NCI-H526 (cell line): ENCODE measurements around the gene FHIT.

ENCODE experiments used
- DNase-seq, 2 experiments: peaks; one replicate each; lab custom pipeline; 2025; lab: John Stamatoyannopoulos, UW

The FHIT gene

DNA sequence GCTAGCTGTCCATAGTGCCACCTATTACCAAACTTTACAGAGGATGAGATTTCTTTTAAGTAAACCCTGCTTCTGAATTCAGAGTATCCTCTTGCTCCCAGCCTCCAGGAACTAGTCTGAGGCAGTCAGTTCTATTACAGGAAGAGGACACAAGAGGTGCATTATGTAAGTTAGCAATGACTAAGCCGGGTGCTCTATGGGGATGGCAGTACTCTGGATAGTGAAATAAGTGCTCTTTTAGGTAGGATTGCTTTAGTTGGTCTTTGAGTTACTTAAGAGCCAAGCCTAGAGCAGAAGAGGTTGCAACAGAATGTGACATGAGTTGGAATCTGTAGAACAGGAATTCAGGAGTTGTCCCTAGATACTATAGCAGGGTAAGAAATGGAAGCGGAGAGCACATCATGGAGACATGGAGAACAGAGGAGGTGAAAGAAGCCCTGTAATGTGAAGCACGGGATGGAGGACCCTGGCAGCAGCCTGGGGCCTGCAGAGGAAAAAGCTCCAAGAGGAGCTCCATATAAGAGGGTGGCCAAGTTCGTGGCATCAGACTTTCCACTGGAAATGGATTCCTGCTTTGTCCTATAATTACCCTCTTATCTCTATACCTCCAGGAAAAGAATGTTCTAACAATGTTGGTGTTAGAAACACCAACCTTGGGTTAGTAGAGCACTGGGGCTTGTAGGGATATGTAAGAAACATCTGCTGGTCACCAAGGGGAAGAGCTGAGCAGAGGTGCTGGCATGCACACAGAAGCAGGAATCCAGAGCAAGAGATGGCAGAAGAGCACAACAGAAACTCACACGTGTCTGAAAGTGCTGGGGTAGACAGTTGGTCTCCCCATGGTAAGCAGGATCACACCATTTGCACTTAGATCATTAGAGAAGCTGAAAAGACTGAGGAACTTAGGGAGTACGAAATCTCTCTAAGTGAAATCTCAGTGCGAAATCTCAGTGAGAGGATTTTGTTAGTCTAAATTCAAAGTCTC lies 851.1 kb downstream of the FHIT start:
- DNase-seq: no peak

DNA sequence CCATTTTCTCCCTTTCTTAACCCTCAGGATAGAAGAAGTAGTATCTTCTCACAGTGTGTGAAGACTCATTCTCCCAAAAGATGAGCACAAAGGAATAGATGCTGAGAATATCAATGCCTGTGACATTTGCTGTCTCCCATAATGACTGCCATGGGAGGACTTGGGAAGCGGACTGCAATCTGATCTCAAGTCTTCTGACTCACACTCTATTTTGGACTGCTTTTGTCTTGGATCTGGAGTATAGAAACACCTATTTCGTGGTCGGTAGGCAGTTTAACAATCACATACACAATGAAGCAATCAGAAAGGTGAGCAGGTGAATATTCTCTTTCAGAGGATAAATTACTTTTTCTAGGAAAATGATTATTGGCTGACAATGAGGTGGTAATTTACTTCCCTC lies 852.0 kb downstream of the FHIT start:
- DNase-seq: no peak

DNA sequence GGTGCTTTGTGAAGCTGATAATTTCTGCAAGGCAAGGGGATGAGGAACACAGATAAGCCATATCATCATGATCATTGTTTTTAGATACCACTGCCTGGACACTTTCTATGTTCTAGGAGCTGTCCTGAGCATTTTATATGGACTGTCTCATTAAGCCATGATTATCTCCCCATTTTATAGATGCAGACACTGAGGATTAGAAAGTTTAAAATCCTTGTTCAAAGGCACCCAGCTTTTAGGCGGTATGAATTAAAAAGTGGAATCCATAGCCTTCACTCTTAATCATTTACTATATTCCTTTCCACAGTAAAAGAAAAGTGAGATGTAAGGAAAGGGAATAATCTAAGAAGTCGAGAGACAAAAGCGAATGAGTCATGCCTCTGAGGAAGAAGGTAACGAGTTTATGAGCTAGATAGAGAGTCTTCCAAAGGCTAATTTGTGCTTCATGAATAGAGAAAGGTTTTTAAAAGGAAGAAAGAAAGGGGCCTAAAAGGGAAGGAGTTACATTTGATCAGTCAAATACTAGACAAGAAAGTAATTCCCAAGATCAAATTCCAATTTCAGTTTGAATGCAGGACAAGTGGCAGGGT lies 856.0 kb downstream of the FHIT start:
- no peak for DNase-seq

DNA sequence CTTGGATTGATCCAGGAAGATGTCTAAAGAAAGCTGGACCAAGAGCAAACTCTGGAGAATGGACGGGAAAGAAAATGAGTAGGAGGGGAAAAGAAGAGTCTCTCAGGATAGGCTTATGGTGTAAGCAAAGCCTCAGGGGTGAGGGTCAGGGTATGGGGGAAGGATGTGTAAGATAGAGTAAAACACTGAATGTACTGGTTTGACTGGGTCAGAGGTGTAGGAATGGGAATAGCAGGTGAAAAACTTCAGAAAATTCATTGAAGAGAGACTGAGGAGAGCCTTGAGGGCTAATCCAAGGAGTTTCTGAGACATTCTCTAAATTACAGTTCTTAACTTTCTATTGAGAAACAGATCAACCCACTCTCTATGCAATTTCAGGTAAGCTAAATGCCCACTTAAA lies 857.3 kb downstream of the FHIT start:
- DNase-seq: no peak

DNA sequence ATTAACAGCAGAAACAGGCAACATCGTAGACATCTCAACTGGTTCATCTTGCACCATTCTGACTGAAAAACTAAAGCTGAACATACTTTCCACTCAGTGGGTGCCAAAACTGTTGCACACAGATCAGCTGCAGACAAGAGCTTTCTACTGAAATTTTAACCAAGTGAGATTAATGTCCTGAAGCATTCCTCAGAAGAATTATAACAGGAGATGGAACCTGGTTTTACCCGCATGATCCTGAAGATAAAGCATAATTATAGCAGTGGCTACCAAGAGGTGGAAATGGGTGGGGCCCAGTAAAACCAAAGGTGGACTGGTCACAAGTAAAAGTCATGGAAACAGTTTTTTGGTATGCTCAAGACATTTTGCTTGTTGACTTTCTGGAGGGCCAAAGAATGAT lies 858.8 kb downstream of the FHIT start:
- no peak for DNase-seq

DNA sequence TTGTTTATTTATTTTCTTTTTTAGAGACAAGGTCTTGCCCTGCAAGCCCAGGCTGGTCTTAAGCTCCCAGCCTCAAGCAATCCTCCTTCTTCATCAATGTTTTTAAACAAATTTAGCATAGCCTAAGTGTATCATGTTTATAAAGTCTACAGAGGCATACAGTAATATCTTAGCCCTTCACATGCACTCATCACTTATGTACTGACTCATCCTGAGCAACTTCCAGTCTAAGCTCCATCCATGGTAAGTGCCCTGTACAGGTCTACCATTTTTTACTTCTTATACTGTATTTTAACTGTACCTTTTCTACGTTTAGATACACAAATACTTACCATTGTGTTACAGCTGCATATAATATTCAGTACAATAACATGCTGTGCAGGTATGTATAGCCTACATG lies 860.0 kb downstream of the FHIT start:
- no peak for DNase-seq

DNA sequence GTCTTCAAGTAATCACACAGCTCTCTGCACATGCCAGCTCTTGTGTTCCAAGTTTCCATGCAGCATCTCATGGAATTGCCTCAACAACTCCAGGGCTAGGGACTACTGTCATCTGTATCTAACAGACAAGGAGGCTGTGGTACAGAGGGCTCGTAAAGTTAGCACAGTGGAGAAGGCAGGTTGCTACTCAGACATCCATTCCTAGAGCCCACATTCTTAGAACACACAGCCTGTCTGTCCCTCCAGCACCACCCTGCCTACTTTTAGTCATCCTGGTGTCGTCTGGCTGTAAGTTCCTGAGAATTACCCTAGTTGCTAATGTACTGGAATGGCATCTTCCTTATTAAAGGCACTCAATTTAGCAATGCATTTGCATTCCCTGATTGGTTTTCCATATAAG lies 862.5 kb downstream of the FHIT start:
- DNase-seq: no peak

DNA sequence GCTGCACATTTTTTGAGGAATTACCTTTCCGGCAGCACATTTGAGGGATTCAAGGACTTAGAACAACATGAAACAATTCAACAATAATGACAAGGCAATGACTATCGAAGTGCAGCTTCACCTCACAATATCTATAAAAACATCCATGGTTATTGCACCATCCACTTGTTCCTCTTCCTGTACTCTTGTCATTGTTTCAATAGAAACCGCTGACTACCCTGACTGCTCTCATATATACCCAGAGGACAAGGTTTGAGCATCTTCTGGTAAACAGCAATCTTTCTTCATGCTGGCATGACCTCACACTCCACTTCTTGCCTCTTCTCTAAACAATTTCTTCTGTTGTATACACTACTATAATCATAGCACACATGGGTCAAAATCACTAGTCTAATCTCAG lies 864.9 kb downstream of the FHIT start:
- DNase-seq: no peak

DNA sequence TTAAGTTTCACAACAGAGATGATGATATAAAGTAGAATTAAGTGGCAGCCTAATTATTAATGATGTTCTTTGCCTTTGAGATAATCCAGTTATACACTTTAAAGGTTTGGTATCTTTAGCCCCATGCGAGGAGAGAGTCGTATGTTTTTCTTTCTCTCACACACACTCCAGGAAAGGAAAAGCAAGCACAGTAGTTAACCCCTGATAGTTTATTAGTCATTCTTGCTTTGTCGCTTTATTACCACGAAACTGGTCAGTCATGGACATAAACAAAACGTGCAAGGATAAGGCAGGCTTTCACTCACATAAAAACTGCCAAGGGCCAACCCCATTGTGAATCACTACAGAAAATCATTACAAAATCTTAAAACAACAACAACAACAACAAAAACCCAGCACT lies 866.9 kb downstream of the FHIT start:
- DNase-seq: no peak

DNA sequence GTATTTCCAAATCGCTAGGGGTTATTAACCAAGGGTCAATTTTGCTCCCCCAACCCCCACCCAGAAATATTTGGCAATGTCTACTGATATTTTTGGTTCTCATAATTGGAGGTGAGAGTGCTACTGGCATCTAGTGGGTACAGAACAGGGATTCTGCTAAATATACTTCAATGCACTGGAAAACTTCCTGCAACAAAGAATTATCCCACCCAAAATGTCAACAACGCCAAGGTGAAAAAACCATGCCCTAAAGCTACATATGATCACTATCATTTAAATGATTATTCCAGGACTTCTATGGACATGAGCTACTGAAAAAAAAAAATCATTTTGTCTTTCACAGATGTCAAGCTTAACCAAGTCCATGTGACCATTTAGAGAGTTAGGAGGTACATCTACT lies 867.9 kb downstream of the FHIT start:
- DNase-seq: no peak

DNA sequence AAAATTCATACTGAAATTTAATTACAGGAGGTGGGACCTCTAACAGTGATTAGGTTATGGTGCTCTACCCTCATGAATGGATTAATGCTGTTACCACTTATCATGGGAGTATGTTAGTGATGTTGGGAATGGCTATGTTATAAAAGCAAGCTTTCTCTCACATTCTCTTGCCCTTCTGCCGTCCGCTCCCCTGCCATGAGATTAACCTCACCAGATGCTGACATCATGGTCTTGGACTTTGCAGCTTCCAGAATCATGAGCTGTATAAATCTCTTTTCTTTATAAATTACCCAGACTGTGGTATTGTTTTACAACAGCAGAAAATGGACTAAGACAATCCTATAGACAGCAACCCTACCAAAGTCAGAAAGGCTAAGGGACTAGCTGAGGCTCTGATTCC lies 884.8 kb downstream of the FHIT start:
- DNase-seq: no peak

DNA sequence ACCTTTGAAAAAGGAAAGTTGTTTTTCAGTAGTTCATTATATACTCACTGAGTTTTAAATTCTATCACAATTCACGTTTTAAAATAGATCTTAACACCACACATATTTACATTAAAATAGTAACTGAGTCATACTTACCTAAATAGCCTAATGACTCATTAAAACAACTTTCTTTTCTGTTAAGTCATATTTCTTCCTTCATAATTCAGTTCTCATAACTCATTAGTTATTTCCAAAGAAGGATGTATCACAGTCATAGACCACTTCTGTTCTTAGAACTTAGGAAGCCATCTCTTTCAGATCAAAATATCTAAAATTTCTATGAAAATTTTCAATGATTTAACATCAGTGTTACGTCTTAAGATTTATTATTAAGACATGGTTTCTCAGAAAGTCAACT lies 885.9 kb downstream of the FHIT start:
- DNase-seq: no peak

DNA sequence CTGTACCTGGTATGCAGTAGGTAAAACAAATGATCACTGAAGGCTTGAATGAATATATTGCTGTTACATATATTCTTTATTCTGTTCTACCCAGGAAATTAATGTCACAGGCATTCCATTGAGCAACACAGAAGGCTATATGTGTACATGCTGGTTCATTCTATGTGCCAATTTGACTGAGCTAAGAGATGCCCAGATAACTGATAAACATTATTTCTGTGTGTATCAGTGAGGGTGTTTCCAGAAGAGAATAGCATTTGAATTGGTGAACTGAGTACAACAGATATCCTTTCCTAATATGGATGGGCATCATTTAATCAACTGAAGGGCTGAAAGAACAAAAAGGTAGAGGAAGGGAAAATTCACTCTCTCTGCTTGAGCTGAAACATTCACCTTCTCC lies 886.8 kb downstream of the FHIT start:
- no peak for DNase-seq

DNA sequence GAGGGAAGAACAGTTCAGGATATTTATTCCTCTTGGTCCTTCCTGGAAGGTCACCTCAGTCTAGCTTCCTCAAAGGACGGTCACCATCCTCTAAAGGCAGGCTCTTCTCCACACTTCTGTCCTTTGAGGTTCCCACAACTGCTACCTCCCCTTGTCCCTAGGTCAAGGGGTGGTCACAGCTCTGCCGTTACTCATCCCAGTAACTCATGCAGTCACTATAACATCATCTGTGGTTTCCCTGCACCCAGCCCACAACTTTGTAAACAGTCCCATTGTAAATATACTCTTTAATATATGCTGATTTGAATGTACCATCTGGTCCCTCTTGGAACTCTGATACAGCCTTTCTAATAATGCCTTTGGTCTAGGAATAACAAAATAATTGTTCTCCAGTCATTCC lies 887.4 kb downstream of the FHIT start:
- DNase-seq: peak; percentile 29 to 43

DNA sequence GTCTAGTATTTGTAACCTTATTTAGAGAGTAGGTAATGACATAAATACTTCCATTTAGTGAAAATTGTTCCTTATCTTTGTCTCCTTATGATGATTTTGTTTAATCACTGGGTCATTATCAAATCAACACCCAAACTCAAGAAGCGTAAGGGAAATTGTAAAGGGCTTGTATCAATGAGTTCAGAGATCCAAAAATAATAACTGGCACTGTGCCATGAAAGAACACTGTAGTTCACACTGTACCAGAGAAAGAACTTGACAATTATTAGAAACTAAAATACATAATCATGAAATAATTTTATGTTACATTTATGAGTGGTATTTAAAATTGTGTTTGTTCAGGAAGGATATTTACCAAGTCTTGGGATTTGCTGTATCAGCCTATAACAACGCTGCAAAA lies 895.4 kb downstream of the FHIT start:
- no peak for DNase-seq

DNA sequence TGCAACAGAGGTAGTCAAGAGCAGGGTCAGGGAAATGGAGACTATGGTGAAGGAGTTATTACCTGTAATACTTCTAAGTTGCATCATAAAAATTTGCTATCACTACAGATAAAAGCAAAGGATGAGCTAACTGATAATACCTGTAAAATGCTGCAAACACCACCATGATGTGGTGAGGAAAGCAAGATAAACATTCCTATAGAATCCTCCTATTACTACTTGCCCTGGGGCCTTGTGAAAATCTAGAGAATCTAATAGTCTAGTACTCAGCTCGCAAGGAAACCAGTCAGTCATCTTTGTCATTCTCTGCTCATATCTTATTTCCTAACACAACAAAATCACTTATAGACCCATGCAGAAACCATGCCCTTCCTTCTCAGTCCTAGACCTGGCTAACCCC lies 899.8 kb downstream of the FHIT start:
- DNase-seq: no peak

DNA sequence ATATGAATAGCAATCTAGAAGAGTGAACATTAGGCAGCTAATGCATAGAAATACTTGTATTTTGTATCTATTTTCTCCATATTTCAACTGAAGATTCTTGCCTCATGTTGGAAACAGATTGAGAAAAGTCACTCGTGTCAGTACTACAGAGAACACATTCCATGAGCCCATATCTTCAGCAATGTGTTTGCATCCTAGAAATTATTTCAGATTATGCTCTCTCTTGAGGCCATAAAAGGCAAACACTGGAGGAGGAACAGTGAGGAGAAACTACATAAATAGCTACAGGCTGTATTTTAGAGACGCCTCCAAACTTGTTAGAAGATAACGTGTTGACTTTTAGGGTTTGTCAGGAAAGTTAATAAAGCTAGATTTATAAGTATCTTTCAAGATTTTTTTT lies 906.9 kb downstream of the FHIT start:
- no peak for DNase-seq

DNA sequence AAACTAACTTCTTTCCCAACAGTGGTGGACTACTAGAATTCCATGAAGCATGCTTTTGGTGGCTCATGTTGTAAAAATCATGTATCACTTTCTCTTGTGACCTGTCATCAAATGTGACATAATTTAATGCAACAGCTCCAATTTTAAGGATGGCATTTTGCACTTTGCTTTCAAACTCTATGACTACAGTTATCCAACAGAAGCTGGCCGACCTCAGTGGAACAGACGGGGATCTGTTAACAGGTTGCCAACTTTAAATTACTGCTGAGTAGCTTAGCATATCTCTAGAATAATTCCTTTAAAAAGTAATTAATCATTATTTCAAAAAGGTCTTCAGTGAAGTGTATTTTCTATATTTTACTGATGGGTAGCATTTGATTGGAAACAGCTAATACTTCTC lies 907.4 kb downstream of the FHIT start:
- DNase-seq: no peak

DNA sequence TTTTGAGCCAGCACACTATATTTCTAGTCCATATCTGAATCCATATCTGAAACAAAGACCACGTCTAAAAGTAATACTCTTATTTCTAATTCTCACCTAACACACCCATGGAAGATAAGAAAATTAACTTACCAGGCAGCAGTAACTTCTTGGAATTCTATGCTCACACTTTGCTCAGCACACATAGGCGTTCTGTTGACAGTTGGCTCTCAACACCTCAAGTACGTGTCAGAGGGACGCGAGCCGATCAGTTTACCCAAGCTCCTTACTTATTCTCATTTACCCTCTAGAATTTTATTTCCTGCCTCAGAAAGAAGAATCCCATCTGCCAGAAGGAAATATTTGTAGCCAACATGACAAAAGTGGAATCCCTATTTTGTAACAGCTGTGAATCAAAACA lies 911.9 kb downstream of the FHIT start:
- DNase-seq: no peak

DNA sequence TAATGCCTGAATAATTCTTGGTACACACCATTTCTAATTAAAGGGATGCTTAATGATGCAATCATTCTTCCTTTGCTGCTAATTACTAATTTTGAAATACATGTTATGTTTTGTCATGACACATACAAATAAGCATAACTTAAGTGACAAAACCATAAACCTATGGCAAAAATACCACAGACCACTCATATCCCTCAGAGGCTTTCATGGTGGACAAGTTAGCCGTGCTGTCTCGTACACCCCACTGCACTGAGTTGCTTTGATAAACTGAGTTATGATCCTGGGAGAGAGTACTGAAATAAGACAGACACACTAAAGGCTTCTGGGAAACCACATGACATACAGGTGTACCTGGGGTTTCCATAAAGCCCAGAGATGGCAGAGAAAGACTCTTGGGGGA lies 913.8 kb downstream of the FHIT start:
- DNase-seq: no peak

DNA sequence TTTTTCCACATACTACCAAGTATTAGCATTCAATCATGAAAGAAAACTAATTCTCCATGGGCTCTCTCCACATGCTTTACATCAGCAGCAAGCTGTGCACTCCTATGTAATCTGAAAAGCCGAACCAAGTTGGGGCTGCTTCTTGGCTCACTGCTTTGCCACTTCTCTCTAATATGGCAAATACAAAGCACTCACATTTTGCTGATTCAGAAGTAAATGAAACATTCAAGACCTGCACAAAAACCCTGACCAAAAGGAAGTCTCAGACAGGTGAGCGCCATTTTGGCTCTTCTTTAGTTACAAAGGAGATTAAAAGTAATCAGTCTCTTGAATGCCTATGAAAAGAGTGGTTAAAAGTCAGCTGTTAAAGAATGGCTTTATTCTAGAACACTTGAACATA lies 915.2 kb downstream of the FHIT start:
- no peak for DNase-seq

DNA sequence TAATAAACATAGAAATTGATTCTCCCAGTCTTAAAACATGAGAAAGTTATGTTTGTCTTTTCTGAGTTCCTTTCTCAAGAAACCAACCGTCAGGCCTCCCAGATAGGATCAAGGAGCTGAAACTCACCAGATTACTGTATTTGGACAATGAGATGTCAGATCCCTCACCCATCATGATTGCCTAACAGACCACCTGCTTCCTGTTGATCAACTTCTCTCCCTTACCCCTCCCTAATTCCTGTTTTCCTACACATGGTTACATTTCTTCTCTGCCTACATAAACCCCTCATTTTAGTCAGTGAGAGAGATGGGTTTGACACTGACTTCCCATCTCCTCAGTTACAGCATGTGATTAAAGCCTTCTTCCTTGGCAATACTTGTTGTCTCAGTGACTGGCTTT lies 917.5 kb downstream of the FHIT start:
- no peak for DNase-seq

DNA sequence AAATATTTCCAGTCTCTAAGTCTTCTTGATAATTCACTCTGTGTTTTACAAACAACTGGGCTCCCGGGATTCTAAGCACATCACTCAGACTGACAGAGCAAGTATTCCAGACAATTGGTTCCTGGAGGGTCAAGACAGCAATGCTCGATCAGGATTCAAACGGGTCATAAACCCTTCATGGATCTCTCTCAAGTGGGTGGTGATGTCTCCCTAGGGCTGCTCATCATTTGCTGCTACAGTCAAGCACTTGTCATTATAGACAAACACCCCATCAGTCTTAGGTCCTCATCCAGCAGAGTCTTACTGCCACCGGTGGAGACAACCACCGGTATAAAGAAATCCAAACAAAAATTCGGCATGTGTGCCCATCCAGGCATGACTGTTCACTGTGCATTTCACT lies 921.1 kb downstream of the FHIT start:
- no peak for DNase-seq
